Stimulated activated CD8-positive, alpha-beta memory T cell treated with anti-CD3 and anti-CD28 coated beads, Interleukin-15, amount 100 ng/mL, for 24 hours (primary cell): ENCODE data around the gene KLHL11.
"Not testable (repeated sequence)": the region's sequence is repeated elsewhere in the genome, so short reads cannot be mapped to it uniquely, and the experiment has no call there.

Experiments used
- DNase-seq: peaks from one replicate; pipeline ENCODE4 v3.0.0-alpha.2; 2020; ENCODE audit warnings: low read depth

KLHL11 gene

GRCh38 chr17:41888332-41888965 is 23.2 kb upstream of the KLHL11 start:
- no peak for DNase-seq

GRCh38 chr17:41885733-41886132 is 20.5 kb upstream of the KLHL11 start:
- DNase-seq: no peak

- DNase-seq: no peak
These were observed 17.5 kb upstream of the KLHL11 start for GRCh38 chr17:41882756-41883155.

GRCh38 chr17:41880130-41880529 is 14.9 kb upstream of the KLHL11 start:
- no peak for DNase-seq

DNA sequence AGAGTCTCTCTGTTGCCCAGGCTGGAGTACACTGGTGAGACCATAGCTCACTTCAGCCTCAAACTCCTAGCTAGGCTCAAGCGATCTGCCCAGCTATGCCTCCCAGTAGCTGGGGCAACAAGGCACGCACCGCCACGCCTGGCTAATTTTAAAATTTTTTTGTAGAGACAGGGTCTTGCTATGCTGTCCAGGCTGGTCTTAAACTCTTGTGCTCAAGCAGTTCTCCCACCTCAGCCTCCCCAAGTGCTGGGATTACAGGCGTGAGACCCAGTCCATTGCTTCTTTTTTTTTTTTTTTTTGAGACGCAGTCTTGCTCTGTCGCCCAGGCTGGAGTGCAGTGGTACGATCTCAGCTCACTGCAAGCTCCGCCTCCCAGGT is 9.1 kb upstream of the KLHL11 start:
- not testable (repeated sequence) for DNase-seq

DNA sequence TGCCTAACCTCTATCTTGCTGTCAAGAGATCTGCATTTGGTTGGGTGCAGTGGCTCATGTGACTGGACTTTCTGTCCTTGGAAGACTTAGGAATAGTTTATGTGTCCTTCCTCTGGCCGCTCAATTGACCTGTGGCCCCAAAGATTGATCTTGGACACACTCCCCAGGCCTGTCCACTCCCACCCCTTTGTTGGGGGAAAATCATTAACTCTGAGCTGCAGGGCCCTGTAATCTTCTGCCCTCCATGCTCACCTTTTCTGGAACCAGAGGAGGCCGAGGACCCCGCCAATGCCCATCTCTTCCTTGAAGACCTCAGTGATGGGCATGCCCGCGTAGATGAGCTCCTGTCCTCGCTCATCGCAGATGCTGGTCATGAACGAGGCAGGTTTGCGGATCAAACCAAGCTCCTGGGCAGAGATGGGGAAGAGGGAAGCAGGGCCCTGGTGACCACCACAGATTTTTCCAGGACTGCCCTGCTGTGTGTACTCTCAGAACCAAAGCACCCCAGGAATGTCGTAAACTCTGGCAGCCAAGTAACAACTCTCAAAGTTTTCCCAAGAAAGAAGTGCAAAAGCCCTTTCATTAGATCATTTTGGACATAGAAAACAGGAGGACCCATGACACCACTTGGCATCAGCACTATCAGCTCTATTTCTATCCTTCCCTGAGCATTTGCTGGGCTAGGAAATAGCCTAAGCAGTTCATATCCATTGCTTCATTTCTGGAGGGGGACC is 8.5 kb upstream of the KLHL11 start:
- no peak for DNase-seq

DNA sequence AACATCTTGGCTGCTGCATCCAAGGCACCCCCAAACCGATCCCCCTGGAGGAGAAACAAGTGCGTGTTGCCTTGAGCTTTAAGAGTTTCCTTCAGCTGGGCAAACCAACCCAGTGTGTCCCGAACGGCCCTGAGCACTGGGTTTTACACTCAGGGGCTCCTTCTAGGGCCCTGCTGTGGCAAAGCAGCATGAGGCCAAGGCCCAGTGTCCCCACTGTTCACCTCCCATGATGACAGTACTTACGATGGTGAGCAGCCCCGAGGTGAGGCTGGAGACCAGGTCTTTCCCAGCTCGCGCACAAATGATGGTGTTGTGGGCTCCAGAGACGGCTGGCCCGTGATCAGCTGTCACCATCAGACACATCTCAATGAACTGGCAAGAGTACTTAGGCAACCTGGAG is 6.6 kb upstream of the KLHL11 start:
- DNase-seq: no peak

DNA sequence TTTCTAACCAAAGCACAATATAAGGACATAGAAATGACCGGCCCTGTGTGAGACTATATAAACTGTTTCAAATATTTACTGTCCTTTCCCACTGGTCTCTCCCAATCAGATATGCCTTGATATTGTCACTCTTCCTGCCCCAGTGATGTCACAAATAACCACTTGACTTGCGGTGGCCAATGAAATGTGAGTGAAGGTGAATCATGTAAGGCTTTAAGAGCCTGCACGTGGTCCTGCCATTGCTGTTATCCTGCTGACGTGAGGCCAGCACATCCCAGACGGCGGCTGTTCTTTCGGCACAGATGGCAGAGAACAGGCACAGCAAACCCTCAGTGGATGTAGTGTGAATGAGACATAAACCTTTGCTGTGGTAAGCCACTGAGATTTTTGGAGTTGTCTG is 5.4 kb upstream of the KLHL11 start:
- DNase-seq: no peak

- DNase-seq: no peak
These were observed 4.9 kb upstream of the KLHL11 start for GRCh38 chr17:41870097-41870496.

GRCh38 chr17:41869426-41869825 is 4.2 kb upstream of the KLHL11 start:
- no peak for DNase-seq

DNA sequence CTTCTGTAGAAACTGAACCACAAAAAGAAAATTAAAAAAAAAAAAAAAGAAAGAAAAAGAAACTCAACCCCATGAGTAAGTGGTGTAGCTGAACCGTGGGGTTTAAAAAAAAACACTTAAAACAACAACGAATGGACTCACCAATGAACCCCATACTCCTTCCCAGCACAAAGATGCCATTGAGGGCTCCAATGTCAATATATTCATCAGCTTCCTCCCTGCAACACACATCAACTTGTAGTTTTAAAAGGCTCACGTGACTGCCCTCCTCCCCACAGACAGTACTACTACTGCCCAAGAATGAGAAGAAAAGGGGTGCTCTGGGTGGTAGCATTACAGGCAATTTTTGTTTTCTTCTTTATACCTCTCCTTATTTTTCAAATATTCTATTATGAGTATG is 3.3 kb upstream of the KLHL11 start:
- no peak for DNase-seq

DNA sequence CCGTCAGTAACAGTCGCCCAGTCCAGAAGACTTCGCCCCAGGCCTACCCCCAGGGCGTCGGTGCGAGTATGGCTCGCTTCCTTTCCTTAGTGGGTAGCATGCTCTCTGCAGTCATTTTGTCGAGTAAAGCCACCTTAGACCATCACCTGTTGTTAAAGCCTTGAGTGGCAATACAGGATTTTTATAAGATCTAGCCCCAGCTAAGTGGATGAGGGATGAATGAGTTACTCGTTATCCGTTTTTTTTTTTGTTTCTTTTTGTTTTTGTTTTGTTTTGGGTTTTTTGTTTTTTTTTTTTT is 322 bp upstream of the KLHL11 start:
- no peak for DNase-seq

DNA sequence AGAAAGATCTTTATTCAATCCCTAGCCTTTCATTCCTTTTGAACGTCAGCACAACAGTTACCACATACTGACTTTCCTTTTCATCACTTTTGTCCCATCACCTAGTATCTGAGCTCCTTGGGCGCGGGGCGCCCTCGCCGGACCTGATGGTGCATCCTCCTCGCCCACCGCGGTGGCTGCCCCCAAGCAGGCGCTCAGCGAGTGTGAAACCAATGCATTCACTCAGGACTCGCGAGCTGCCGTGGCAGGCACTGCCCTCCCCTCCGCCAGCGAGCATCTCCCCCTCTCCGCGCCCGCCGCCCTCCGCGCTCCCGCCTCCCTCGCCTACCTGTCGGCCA is 756 bp downstream of the KLHL11 start:
- no peak for DNase-seq

- DNase-seq: no peak
These were observed 2.0 kb downstream of the KLHL11 start for GRCh38 chr17:41863074-41863848.

DNA sequence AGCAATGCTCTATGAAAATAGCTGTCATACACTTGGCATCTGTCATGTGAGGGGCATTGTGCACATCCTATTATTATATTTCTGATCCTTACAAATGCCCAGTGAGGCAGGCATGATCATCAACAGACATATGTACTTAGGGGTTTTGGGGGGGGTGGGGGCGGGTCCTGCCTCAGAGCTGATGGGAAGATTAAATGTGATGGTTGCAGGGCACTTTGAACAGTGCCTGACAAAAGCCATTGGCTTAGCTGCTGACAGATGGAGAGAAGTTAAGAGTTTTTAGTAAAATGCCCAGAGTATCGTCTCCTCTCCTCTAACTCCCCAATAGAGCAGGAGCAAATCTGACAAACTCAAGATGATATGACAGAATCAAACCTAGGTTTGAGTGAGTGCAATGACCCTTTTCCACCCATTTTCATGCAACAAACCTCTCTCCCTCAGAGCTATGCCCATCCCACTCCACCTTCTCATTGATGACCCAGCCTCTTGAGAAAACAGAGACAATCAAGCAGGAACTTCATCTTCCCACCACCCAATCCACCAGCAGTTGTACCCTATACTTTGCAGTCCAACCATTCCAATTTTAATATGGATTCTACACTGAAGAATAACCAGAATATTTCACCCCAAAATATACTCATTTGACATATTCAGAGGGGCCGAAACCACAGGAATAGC is 4.8 kb downstream of the KLHL11 start:
- DNase-seq: no peak

DNA sequence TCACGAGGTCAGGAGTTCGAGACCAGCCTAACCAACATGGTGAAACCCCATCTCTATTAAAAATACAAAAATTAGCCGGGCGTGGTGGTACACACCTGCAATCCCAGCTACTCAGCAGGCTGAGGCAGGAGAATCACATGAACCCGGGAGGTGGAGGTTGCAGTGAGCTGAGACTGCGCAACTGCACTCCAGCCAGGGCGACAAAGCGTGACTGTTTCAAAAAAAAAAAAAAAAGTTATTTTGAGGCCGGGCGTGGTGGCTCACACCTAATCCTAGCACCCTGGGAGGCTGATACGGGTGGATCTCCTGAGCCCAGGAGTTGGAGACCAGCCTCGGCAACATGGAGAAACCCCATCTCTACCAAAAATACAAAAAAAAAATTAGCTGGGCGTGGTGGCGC is 13.8 kb downstream of the KLHL11 start:
- not testable (repeated sequence) for DNase-seq

- DNase-seq: no peak
These were observed 15.8 kb downstream of the KLHL11 start for GRCh38 chr17:41849251-41849990.

DNA sequence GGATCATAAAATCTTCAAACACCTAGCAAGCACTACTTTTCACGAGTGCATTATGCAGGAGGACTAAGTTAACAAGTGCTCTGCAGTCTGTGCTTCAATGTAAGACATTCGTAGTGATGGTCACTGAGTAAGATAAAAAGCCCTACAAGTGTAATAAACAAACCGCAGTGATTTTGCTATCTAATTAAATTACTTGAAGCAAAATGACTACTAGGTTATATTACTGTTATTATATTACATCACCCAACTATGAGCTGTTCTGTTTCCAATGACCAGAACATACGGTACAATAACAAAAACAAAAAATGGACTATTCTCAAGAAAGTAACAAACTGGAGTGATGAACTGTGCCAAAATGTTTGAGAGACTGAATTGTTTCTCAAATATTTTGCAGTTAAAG is 16.4 kb downstream of the KLHL11 start:
- no peak for DNase-seq

GRCh38 chr17:41844971-41845370 is 20.3 kb downstream of the KLHL11 start:
- no peak for DNase-seq

DNA sequence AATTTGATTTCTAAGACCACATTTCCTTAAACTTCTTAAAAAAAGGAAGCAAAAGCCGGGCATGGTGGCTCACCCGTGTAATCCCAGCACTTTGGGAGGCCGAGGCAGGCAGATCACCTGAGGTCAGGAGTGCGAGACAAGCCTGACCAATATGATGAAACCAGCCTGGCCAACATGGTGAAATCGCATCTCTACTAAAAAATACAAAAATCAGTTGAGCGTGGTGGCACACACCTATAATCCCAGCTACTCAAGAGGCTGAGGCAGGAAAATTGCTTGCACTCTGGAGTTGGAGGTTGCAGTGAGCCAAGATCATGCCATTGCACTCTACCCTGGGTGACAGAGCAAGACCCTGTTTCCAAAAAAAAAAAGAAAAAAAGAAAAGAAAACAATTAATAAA is 24.4 kb downstream of the KLHL11 start:
- not testable (repeated sequence) for DNase-seq

- DNase-seq: not testable (repeated sequence)
These were observed 25.8 kb downstream of the KLHL11 start for GRCh38 chr17:41839448-41839847.
